ENCODE results near the gene PLP1.

DNA sequence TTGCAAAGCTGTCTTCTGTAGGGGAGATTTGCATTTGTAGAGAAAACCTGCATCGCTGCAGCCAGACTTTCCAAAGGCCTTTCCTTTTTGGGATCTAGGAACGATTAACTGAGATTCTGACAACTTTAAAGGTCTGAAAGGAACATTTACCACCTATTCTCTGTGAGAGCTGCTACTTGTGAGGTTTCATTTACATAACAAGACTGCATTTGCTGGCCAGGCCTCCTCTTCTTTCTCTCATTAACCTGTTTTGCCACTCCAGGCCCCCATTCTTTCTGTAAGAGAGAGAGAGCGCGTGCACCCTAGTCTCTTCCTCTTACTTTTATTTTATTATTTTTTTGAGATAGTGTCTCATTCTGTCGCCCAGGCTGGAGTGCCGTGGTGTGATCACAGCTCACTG lies 34.3 kb upstream of the PLP1 start:
- TF ChIP-seq, protein P1, sequence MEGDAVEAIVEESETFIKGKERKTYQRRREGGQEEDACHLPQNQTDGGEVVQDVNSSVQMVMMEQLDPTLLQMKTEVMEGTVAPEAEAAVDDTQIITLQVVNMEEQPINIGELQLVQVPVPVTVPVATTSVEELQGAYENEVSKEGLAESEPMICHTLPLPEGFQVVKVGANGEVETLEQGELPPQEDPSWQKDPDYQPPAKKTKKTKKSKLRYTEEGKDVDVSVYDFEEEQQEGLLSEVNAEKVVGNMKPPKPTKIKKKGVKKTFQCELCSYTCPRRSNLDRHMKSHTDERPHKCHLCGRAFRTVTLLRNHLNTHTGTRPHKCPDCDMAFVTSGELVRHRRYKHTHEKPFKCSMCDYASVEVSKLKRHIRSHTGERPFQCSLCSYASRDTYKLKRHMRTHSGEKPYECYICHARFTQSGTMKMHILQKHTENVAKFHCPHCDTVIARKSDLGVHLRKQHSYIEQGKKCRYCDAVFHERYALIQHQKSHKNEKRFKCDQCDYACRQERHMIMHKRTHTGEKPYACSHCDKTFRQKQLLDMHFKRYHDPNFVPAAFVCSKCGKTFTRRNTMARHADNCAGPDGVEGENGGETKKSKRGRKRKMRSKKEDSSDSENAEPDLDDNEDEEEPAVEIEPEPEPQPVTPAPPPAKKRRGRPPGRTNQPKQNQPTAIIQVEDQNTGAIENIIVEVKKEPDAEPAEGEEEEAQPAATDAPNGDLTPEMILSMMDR (conservative IDR thresholded peaks at IDR 0.05), result no peak
- no peak for TF ChIP-seq EZH2 (IDR thresholded peaks at IDR 0.05; ENCODE audit: low read depth)
